ENCODE data around the gene IL11RA.

DNA sequence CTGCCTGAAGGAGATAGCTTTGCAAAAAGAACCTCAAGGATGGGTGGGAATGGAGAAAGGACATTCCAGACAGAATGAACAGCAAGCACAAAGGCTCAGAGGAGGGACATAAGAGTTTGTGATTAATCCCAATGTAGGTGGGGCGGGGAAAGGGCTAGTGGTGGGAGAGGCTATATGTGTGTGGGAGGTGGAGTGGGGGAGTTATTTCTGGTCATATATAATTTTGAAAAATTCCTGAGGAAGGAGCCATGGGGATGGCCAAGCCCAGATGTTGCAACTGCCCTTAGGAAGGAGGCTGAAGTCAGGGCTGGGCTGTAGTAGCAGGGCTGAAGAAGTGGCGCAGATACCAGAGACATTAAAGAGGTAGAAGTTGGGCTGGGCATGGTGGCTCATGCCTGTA, 23.9 kb downstream of the IL11RA start:
- TF ChIP-seq ZNF274 (IDR thresholded peaks at IDR 0.05; ENCODE audit: low read depth, low read length) (no peak), YY1 (IDR thresholded peaks at IDR 0.05; ENCODE audit: insufficient read depth, insufficient read length) (no peak), SUZ12 (IDR thresholded peaks at IDR 0.05; ENCODE audit: extremely low read depth, insufficient read depth, insufficient read length) (no peak)
